Lung (tissue), 12 donors: Measurements from ENCODE around the gene TDRD7. TPM values are rescaled to one million over a fixed set of nuclear protein-coding genes. Genes with fewer than 3 reads are reported as not detected.

Experiments used
- ATAC-seq: fragments of 200-7000 bp; cut with Tn5 transposase; one replicate; pipeline ENCODE4 v1.9.1; 2020; ENCODE audit warnings: moderate number of reproducible peaks; ENCODE audit not compliant: insufficient read depth, low FRiP score
- DNase-seq, 3 donors: peaks; one replicate each; pipeline ENCODE4 v3.0.0-alpha.2; 2013 to 2017
- H3K27ac ChIP-seq, 2 donors: one replicate each; pipeline ENCODE4 v1.5.1; 2013; ENCODE audit warnings: mild to moderate bottlenecking in 2 of 2, moderate library complexity in 2 of 2, control low read depth in 1 of 2, inconsistent platforms in 1 of 2, low read depth in 1 of 2, low read length in 1 of 2
- H3K27me3 ChIP-seq, 3 donors: one replicate each; pipeline ENCODE4 v1.5.1; 2013; ENCODE audit warnings: low read length in 2 of 3; ENCODE audit not compliant: control insufficient read depth in 3 of 3, insufficient read depth in 3 of 3
- H3K36me3 ChIP-seq, 4 donors: one replicate each; pipeline ENCODE4 v1.5.1; 2013; ENCODE audit warnings: low read length in 4 of 4, mild to moderate bottlenecking in 1 of 4, moderate library complexity in 1 of 4; ENCODE audit not compliant: control insufficient read depth in 4 of 4, insufficient read depth in 4 of 4
- H3K4me1 ChIP-seq, 5 donors: one replicate each; pipeline ENCODE4 v1.5.1; 2013; ENCODE audit warnings: low read length in 5 of 5, mild to moderate bottlenecking in 2 of 5, moderate library complexity in 1 of 5; ENCODE audit not compliant: control insufficient read depth in 5 of 5, insufficient read depth in 5 of 5
- H3K4me3 ChIP-seq: one replicate; pipeline ENCODE4 v1.5.1; 2013; ENCODE audit warnings: mild to moderate bottlenecking, control low read depth, moderate library complexity
- H3K9ac ChIP-seq, 2 donors: one replicate each; pipeline ENCODE4 v1.5.1; 2013; ENCODE audit warnings: low read length in 2 of 2, control low read depth in 1 of 2; ENCODE audit not compliant: insufficient read depth in 1 of 2
- H3K9me3 ChIP-seq, 4 donors: one replicate each; pipeline ENCODE4 v1.5.1; 2013; ENCODE audit warnings: low read length in 3 of 4, mild to moderate bottlenecking in 1 of 4, moderate library complexity in 1 of 4; ENCODE audit not compliant: control insufficient read depth in 4 of 4, insufficient read depth in 3 of 4
- WGBS, 2 donors: extraction: QIAGEN DNeasy Blood & Tissue Kit; methylation state at CpG; one replicate each; pipeline ENCODE4 v1.1.7; 2013; 5-methylcytosine and 5-hydroxymethylcytosine counted together
- polyA plus RNA-seq, 2 donors: library from polyadenylated mRNA; stranded (reverse); fragments of 200-250 nt; gene quantifications; one replicate each; pipeline ENCODE4 v1.2.1, GENCODE V29; 2013
- total RNA-seq, 2 donors: library from RNA; depleted of rRNA in 1 of 2; stranded (reverse); fragments of >200 nt in 1 of 2; gene quantifications; one replicate each; pipeline ENCODE4 v1.2.1, GENCODE V29; 2014 to 2021
- TF ChIP-seq, protein P1 (sequence below): IDR thresholded peaks from 2 replicates; pipeline ENCODE4 v1.5.1; 2012; ENCODE audit warnings: mild to moderate bottlenecking; ENCODE audit errors: control extremely low read depth, extremely low read depth
- donor health status: control.
- donor health status: control.
- donor health status: Bipolar disorder and iron deficiency.
- donor health status: healthy.
- donor health status: DM: yes; HTN: yes; CAD: no.

The TDRD7 gene
- total and polyA plus RNA-seq, 4 donors = 6.8 to 13.3 (median 11.7) TPM

DNA sequence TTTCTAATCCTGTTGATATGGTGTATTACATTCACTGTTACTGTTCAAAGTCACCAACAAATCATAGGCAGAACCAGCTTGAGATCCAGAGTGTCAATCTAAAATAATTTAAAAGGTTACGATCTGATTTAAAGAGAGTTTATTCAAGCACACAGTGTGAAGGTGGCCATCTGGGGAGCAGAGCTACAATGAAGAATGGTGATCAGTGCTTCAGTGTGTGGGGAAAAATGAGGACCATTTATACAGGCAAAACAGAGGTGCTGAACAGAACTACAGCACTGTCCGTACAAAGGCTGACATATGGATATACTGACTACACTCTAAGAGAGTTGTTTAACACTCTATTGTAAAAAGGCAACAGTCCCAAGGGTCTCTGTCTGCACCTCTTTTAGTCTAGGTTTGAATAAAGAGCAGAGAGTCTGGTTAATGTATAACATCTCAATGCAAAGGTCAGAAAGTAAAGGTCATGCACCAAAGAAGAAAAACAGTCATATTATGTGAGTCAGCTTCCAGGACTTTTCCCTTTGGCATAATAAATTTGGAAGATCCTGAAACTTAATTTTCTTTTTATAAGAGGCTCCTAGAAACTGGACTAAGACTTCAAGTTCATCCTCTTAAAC lies 29.7 kb upstream of the TDRD7 start:
- Histone ChIP-seq H3K27me3 (no peaks in the 10 kb centered on the region), H3K4me1 (peaks cover 0 to 5% (median 0%) of the 10 kb centered on the region in 5 donors), H3K36me3 (no peaks in the 10 kb centered on the region), H3K27ac (no peak overlapping the region), H3K9me3 (no peaks in the 10 kb centered on the region), H3K9ac (no peak overlapping the region), H3K4me3 (no peak overlapping the region)
- DNase-seq = no peak
- ATAC-seq = no peak
- 70 to 92% methylated on average over 2 of the region's 2 CpGs for WGBS, 2 donors
- TF ChIP-seq, protein P1, sequence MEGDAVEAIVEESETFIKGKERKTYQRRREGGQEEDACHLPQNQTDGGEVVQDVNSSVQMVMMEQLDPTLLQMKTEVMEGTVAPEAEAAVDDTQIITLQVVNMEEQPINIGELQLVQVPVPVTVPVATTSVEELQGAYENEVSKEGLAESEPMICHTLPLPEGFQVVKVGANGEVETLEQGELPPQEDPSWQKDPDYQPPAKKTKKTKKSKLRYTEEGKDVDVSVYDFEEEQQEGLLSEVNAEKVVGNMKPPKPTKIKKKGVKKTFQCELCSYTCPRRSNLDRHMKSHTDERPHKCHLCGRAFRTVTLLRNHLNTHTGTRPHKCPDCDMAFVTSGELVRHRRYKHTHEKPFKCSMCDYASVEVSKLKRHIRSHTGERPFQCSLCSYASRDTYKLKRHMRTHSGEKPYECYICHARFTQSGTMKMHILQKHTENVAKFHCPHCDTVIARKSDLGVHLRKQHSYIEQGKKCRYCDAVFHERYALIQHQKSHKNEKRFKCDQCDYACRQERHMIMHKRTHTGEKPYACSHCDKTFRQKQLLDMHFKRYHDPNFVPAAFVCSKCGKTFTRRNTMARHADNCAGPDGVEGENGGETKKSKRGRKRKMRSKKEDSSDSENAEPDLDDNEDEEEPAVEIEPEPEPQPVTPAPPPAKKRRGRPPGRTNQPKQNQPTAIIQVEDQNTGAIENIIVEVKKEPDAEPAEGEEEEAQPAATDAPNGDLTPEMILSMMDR = no peak

DNA sequence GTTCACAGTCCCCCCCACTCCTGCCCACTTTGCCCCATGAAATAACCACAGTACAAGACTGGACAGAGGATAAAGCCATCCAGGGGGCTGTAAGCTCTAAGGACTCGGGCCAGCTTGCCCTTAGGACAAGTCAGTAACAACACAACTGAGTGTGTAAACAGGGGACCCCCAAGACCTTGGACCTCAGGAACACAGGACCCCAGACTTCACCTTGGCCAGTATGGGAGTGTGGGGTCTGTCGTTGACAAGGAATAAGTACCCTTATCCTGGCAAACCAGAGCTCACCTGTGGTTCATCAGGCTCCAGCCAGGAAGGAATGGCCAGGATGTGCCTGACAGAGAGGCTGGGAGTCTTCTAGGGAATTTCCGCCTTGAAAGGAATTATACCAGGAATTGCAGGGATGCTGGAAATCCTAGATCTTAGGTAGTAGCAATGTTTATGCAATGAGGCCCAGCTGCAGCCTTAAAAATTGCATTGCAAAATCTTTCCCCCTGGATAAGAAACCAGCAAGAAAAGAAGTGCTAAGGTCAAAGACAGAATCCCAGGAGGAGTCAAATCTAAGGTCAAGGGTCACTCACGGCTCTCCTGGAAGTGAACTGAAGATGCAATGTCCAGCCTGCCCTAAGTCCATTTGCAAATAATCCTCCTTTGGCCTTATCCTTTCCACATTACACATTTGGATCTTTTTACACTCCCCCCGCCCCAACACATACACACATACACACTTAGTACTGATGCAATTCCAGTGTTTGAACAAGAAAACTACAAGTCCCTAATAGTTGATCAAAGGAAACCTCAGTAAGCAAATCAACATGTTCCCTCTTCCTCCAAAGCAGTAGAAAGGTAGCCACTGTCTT lies 27.3 kb upstream of the TDRD7 start:
- no peak for ATAC-seq
- WGBS, 2 donors = 76 to 83% methylated on average over 5 of the region's 5 CpGs
- DNase-seq = no peak
- H3K9me3 ChIP-seq = no peaks in the 10 kb centered on the region
- H3K9ac ChIP-seq = no peak overlapping the region
- no peak overlapping the region for H3K4me3 ChIP-seq
- peaks cover 0 to 8% (median 0%) of the 10 kb centered on the region in 5 donors for H3K4me1 ChIP-seq
- H3K27ac ChIP-seq = no peak overlapping the region
- no peaks in the 10 kb centered on the region for H3K36me3 ChIP-seq
- H3K27me3 ChIP-seq = no peaks in the 10 kb centered on the region
- TF ChIP-seq, protein P1 = no peak

DNA sequence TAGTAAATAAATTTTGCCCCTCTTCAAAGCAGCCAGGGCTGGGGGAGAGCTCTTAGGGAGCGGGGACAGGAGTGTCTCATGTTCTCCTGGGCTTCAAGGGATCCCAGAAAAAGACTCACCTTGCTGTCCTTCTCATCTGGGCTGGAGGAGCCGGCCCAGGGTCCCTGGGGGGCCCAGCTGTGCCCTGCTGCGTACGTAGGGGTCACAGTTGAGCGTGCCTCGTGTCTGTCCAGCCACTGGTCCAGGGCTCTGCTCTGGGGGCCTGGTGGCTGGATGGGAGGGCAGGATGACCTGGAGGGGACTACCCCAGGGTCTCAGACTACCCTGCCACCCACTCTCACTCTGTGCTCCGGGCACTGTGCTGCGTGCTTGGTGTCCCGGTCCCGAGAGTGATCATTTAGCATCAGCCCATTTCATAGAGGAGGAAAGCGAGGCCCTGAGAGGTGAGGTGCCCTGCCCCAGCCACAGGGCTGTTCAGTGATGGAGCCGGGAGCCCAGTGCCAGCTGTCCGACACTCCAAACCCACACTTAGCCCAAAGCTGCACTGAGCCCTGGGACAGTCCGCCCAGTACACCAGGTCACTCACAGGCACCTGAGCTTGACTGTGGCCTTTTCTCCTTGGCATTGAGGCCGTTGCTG lies 26.2 kb upstream of the TDRD7 start:
- Histone ChIP-seq H3K36me3 (no peaks in the 10 kb centered on the region), H3K27ac (no peak overlapping the region), H3K4me3 (no peak overlapping the region), H3K9me3 (no peaks in the 10 kb centered on the region), H3K4me1 (peaks cover 0 to 8% (median 0%) of the 10 kb centered on the region in 5 donors), H3K27me3 (no peaks in the 10 kb centered on the region), H3K9ac (no peak overlapping the region)
- DNase-seq (no peak), ATAC-seq (no peak)
- 86 to 92% methylated on average over 15 of the region's 15 CpGs for WGBS, 2 donors
- TF ChIP-seq, protein P1 = no peak
